Spleen (tissue), 7 donors: ENCODE measurements around the gene AMOTL1.

Experiments
- CTCF ChIP-seq, 11 experiments: fragments of 200-600 bp in 7 of 11; fragments of 450-650 bp in 4 of 11; sonication (generic) in 4 of 11; IDR thresholded peaks in 8 of 11; conservative IDR thresholded peaks in 3 of 11; 1 replicate in 7 of 11; 2 replicates in 4 of 11; pipeline versions ENCODE4 v1.4.0 to v1.8.0; 2016 to 2021; ENCODE audit warnings: antibody characterized with exemption in 11 of 11, inconsistent platforms in 4 of 11, mild to moderate bottlenecking in 1 of 11
- POLR2A ChIP-seq, 3 donors: fragments of 450-650 bp; IDR thresholded peaks; one replicate each; pipeline ENCODE4 v1.5.1; 2017; ENCODE audit warnings: antibody characterized with exemption in 3 of 3, mild to moderate bottlenecking in 1 of 3
- POLR2AphosphoS5 ChIP-seq, 3 donors: sonication (generic); formaldehyde crosslinking; IDR thresholded peaks; one replicate each; pipeline ENCODE4 v1.5.1; 2017; ENCODE audit warnings: antibody characterized with exemption in 3 of 3
- donor health status: DM: no; HTN: no; CAD: no; lungs with moderate emphysema.
- donor health status: DM: no; HTN: no; CAD: no.
- donor health status: DM: no; HTN: no; CAD: no.

- TF ChIP-seq CTCF (IDR thresholded peaks at IDR 0.05 in 8 of 11, conservative IDR thresholded peaks at IDR 0.05 in 3 of 11) (no peak), POLR2AphosphoS5 (IDR thresholded peaks at IDR 0.05) (no peak), POLR2A (IDR thresholded peaks at IDR 0.05) (no peak)
Observed at GRCh38 chr11:94801866-94802460, 33.8 kb downstream of the AMOTL1 start.
